ENCODE measurements around the gene KCNA1.

The KCNA1 gene

DNA sequence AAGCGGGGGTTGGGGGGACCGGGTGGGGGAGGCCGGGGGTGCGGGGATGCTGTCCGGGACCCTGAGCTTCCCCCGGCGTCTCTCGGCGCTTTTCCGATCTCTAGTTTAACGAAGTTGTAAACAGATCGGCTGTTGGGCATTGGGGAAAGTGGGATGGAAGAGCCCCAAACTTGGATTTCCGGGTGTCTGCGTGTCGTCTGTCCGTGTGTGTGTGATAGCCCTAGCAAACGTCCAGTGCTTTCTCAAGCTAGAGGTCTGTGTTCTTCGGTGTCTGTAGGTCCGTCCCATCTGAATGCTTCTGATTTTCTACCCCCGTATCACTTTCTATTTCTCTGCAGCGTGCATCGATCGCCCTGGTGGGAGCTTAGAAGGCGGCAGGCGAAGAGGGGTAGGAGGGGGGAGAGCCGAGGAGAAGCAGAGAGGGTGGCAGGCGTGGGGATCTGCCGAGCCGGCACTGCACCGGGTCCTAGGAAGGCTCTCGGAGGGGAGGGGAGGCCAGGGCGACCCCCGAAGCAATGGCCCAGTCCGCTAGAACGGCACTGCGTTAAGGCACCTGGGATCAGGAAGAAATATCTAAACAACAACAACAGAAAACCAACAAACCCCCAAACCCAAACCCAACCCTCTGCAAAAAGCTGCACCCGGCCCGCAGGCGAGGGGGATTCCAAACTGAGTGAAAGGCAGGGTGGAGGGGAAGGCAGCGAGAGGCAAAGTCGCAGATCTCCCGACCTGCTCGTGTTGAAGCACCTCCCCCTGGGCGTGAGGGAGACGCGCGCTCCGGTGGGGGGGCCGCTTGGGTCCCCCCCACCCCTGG is 1.0 kb downstream of the KCNA1 start:
- no peak for DNase-seq (ENCODE audit: low read depth in 1 of 2, low spot score in 1 of 2)

DNA sequence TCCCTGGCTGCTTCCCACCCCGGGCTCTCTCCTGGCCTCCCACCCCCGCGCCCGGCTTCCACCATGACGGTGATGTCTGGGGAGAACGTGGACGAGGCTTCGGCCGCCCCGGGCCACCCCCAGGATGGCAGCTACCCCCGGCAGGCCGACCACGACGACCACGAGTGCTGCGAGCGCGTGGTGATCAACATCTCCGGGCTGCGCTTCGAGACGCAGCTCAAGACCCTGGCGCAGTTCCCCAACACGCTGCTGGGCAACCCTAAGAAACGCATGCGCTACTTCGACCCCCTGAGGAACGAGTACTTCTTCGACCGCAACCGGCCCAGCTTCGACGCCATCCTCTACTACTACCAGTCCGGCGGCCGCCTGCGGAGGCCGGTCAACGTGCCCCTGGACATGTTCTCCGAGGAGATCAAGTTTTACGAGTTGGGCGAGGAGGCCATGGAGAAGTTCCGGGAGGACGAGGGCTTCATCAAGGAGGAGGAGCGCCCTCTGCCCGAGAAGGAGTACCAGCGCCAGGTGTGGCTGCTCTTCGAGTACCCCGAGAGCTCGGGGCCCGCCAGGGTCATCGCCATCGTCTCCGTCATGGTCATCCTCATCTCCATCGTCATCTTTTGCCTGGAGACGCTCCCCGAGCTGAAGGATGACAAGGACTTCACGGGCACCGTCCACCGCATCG is 1.8 kb downstream of the KCNA1 start:
- no peak for DNase-seq (ENCODE audit: low read depth in 1 of 2, low spot score in 1 of 2)

DNA sequence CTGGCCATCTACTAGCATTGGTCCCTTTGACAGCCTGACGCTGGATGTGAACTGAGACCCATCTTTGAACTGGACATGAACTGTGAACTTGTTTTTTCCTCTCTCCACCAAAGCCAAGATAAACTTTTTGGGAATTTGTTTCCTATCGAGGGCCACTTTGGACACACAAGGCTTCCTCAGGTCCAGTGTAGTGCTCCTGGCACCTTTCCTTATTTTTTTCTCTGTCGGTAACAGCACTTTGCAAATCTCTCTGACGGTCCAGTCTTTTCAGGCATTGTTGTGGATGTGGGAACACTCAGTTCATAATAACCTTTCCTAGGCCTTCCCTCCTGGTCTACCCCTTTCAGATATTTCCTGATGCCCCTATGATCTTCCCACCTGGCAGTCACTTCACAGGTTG is 5.0 kb downstream of the KCNA1 start:
- DNase-seq (ENCODE audit: low read depth in 1 of 2, low spot score in 1 of 2), result no peak

DNA sequence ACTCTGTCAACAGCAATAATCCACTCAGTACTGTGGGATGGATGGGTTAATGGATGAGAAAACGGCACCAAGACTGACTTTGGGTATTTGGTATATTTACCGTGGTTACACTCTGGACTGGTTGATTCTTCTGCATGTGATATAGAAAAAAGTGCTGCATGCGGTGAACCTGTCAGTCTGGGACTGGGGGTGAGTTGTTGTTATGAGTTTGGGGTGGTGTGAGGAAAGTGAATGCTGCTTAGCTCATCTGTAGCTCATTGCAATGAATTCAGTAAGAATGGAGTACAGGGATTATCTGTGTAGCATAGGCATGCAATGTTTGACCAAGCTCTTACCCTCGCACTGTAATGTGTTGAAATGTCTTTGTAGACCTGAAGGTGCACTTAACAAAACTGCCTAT is 6.0 kb downstream of the KCNA1 start:
- no peak for DNase-seq (ENCODE audit: low read depth in 1 of 2, low spot score in 1 of 2)

DNA sequence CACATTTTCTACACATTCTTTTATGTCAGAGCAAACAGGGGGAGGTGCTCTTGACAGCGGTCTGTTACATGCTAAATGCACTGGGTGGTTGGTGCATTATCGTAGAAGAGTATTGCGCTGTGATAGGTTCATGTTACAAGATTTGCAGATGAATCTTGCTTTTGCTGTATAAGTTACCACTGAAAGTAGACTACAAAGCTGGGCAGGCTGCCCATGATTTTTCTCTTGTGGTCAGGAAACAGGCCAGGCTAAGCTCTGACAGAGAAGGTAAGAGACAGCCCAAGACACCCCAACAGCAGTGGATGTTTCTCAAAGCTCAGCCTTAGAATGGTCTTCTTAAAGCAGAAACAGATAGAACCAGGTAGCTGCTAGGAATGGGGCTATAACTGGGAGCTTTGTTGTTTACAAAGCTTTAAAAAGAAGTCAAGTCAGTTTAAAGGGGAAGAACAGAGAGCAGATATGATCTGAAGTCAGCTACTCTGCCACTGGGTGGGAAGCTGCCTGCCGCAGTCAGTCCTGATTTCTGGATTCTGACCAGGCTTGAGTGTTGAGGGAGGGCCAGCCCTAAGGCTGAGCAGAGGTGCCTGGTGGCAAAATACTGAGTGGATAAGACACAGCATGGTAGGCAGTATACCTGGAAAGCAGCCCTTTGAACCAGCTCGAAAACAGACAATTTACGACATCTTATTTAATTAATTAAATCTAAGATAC is 9.4 kb downstream of the KCNA1 start:
- DNase-seq (ENCODE audit: low read depth in 1 of 2, low spot score in 1 of 2), result no peak

DNA sequence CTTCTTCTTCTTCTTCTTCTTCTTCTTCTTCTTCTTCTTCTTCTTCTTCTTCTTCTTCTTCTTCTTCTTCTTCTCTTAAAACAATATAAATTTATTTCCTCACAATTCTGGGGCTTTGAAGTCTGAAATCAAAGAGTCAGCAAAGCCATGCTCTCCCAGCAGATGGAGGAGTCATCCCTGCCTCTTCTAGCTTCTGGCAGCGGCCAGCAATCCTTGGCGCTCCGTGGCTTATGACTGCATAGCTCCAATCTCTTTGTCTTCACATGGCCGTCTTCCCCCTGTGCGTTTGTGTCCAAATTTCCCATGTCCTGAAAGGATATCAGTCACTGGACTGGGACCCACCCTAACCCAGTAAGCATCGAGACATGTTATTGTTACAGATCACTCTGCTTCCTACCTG is 22.9 kb downstream of the KCNA1 start:
- no peak for DNase-seq (ENCODE audit: low read depth in 1 of 2, low spot score in 1 of 2)

DNA sequence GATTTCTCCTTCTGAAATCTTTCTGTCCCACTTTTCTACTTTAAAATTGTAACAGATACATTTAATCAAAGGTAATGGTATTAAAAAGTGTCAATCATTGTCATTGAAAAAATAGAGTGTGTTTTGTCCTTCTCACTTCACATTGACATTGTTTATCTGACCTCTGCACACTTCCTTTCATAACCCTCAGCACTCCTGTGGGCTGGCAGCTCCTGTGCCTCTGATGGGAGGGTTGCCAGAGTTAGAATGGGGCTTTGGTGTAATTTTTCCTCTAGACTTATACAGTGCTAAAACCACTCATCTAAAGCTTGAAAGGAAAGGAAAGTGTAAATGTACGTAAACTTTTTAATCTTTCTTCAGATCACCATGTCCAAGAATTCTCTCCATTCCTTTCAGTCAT is 23.7 kb downstream of the KCNA1 start:
- no peak for DNase-seq (ENCODE audit: low read depth in 1 of 2, low spot score in 1 of 2)

DNA sequence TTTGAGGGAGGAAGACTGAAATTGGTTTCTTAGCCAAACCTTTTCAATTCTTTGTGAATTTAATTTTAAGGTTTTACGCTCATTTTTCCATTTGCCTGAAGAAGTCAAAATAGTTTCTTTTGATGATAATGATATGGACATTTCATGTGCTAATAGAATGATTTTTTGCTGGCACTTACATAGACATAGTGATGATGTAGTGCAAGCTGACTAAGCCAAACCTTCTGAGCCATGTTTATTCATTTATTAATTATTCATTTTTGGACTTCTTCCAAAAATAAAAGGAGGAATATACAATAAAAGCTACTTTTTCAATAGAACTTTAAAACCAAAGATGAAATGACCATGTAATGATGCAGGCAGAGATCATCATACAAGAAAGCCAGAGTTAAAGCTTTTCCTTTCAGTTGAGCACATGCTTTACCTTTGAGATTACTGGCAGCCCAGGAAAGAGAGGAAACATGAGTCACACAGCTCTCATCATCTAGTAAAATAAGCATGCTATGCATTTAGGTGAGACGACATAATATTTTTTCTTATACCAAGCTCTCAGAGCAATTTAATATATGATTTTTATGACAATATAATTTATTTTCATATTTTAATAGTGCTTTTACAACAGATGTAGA is 24.8 kb downstream of the KCNA1 start:
- DNase-seq (ENCODE audit: low read depth in 1 of 2, low spot score in 1 of 2), result no peak

DNA sequence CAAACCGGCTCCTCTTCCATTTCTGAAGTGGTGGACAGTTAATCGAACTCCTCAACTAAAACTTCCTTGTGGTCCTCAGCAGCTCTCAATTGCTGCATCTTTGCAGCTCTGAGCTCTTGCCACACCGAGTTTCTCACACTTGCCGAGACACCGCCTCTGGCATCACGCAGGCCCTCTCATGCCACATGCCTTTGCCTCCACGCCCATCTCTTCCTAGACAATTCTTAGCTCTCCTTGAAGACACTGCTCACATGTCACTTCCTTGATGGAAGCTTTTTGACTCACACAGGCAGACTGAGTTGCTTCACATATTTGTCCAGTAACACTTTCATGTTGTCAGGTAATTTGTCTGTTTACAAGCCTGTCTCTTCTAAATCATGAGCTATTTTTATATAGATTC is 29.2 kb downstream of the KCNA1 start:
- DNase-seq (ENCODE audit: low read depth in 1 of 2, low spot score in 1 of 2), result no peak

DNA sequence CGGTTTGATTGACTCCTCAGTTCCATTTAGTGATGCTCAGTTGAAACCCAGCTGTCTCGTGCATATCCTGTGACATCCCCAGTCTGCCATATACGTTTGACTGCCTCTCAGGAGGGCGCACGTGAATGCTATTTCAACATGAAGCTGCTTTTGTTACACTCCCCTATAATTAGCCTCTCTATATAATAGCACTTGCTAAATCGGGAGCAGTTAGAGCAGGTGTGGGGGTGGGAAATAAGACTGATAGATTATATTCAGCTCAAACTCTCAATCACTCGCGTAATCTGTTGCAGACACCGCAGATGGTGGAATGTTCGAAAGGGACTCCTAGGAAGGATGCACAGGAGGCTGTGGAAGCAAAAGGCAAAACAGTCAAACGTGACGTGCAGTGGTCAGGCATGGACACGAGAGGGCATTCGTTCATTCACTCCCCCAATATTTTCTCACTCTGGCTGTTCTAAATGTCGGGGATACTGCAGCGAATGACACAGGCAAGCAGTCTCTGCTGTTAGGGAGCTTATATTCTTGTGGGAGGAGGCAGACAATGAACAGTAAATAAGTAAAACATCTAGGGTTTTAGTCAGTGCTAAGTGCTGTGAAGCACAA is 29.8 kb downstream of the KCNA1 start:
- DNase-seq (ENCODE audit: low read depth in 1 of 2, low spot score in 1 of 2), result no peak

DNA sequence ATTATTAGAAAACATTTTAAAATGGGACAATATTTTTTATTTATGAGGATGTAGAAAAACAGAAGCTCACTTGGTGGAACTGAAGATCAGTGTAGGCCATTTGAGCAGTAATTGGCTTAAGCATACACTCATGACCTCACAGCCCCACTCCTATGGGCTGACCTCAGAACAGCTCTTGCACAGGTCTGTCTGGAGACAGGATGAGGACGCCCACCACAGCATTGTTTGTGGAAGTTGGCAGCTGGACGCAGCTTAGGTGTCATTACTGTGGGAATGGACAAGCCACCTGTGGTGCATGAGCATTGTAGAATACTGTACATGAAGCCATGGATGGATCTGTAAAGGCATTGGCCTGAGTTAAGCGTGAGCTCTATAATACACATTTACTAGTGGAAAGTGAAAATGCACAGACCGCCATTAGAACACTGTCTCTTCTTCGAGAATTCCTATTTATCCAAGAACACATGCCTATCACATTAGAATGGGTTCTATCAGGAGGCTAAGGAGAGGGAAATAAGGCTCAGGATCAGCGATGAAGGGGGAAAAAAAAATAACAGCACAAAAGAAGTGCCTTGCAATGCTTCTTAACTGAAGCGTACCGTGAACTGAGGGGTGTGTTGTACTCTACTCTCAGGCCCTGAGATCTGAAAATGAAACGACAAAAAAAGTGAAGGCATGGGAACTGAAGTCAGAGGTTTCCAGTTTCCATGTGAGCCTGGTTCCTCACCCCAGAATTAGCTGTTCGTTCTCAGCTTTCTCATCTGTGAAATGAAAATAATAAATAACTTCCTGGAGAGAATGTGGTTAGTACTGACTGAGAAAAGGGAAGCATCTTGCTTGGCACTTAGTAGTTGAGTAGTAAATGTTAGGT is 33.6 kb downstream of the KCNA1 start:
- DNase-seq (ENCODE audit: low read depth in 1 of 2, low spot score in 1 of 2), result no peak

DNA sequence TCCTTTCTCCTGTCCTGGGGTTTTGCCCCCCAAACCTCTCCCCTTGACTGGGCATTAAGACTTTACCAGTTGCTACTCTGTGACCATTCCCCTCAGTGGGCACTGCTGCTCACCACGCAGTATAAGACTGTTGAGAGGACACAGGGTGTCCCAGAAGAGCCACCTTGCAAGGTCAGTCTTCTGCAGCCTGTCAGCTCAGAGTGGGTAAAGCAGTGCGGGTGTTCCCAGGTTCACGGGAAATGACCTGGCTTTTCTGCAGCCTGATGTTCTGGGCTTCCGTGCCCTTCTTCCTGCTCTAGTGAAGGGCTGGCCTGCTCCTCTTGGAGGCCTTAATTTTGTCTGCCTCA is 34.2 kb downstream of the KCNA1 start:
- no peak for DNase-seq (ENCODE audit: low read depth in 1 of 2, low spot score in 1 of 2)

DNA sequence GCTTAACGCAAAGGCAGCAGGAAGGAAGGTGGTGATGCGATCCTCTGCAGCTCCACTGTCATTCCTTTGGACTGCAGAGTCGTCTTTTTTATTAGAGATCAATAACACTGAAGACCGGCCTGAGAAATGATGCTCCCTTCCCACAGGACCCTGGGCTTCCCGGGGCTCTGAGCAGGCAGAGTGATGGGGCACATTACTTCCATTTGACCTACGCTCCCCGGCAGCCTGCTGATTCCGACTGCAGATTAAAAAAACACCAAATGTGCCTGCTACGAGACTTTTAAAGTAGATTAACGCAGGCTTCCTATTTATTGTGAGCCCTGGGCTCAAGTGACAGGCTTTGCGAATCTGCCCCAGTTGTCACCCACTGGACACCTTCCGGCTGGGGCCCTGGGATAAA is 37.5 kb downstream of the KCNA1 start:
- DNase-seq (ENCODE audit: low read depth in 1 of 2, low spot score in 1 of 2), result no peak

DNA sequence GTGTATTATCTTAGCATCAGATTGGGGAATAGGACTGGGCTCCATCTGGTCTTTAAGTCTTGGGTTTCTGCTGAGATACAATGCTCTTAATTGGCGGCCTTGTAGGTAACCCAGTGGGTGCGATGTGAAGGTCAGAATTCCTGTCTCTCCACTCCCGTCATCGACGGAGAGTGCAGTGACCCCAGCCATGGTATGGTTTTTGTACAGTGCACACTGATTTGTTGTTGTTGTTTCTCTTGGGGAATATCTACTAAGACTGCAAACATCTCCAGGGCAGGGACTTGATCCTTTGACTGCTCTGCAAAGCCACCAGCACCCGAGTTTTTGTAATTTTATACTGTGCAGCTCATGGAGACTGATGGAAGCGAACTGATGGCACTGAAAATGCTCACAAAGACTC is 41.4 kb downstream of the KCNA1 start:
- no peak for DNase-seq (ENCODE audit: low read depth in 1 of 2, low spot score in 1 of 2)

DNA sequence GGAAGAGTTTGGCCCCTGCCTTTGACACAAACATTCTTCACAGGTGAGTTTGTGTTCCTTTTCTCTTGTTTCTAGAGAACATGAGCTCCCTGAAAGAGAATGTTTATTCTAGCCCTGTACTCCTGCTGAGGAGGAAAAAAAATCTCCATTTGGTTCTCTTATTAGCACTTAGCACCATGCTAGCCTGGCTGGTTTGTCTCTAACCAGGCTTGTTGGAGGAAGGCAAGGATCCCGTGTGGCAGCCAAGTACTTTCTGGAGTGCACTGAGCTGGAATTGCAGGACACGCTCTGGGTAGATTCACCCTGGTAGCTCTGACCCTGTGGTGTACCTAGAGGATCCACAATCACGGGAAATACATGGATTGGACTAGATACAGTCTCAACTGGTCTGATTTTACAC is 41.9 kb downstream of the KCNA1 start:
- DNase-seq (ENCODE audit: low read depth in 1 of 2, low spot score in 1 of 2), result no peak

DNA sequence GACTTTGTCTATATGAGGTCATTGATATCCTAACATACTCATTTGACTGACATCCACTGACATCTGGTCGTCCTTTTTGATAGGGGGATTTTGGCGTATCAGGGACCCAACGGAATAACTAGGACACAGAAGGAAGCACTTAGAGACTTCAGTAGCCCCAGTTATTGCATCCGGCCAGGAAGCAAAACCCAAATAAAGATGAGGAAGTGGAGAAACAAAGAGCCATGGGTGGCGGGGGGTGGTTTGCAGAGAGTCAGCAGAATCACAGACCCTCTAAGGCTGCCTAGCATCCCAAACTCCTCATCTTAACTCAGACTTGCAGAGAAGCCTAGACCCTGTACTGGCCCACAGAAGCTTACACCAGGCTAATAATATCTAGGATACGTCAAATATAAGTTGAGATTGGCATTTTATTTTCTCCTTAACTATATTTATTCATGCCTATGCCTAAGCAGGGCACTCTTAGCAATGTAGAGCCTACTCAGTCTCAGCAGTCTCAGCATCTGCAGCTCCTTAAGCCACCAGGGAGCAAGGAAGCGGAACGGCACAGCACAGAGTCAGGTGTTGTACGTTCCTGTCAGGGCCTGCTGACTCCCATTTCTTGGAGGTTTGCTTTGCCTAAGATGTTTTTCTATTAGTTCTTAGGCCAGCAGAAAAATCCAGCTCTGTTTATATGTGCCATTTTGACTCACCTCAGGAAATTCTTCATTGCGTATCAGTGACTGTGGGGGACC is 45.1 kb downstream of the KCNA1 start:
- no peak for DNase-seq (ENCODE audit: low read depth in 1 of 2, low spot score in 1 of 2)

DNA sequence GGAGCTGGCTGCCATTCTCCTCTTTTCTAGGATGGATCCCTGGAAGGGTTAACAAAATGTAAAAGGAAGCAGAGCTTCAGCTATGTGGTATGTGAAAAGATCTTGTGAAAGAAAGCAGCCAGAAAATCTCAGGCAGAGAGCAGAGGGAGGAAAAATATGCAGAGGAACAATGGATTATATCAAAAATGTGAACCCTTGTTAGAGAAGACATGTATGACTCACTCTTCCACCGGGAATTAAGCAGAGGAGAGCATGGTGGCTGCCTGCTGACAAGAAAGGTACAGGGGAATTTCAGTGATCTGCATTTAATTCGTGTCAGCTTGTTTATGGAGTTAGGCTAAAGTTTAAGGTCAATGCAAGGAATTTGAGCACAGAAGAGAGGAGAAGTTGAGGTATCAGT is 46.3 kb downstream of the KCNA1 start:
- no peak for DNase-seq (ENCODE audit: low read depth in 1 of 2, low spot score in 1 of 2)

DNA sequence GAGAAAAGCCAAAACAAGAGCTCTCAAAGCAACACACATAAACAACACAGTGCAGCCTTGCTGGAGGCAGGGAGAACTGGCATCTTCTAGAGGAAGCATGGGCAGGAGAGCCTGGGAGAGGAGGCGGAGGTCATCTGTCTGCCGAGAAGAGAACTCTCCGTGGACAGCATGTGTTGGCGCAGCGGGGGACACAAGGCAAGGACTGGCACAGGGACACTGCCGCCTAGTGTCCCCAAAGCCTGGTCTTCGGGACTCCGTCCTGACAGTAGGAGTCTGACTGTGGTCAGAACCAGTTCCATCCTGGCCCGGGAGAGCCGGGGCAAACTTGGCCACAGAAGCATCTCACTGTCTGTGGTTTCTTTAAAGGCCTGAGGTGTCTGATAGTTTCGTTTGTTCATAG is 47.3 kb downstream of the KCNA1 start:
- no peak for DNase-seq (ENCODE audit: low read depth in 1 of 2, low spot score in 1 of 2)

DNA sequence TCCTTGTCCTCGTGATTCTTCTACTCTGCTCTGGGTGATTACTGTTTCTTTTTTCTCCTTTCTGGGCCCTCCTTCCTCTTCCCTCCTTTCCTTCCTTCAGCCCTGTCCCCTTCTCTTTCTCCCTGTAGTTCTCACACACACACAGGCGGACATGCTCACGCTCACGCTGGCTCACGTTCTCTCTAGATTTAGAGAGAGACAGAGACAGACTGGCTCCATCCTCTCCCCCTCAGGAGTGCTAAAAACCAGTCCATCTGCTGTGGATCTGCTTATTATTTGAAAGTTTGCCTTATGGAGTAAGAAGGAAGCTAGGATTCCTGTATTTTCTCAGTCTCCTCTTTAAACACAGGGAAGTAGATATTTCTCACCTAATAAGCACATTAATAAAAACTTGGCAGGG is 48.1 kb downstream of the KCNA1 start:
- no peak for DNase-seq (ENCODE audit: low read depth in 1 of 2, low spot score in 1 of 2)

All from activated CD4-positive, alpha-beta T cell treated with anti-CD3 and anti-CD28 coated beads, Interleukin-2, amount 50 U/mL, for 24 hours (primary cell).